Aorta (tissue), 5 donors: Measurements from ENCODE around the gene FRMD1. TPM values are rescaled to one million over a fixed set of nuclear protein-coding genes. Genes with fewer than 3 reads are reported as not detected.

Experiments
- ATAC-seq: fragments of 200-7000 bp; cut with Tn5 transposase; one replicate; pipeline ENCODE4 v1.9.1; 2022; ENCODE audit warnings: moderate library complexity; ENCODE audit not compliant: low FRiP score
- DNase-seq, 2 donors: peaks; one replicate each; pipeline ENCODE4 v3.0.0-alpha.2; 2020
- H3K27ac ChIP-seq, 2 donors: one replicate each; pipeline ENCODE4 v1.5.1; 2013; ENCODE audit warnings: low read length in 2 of 2, mild to moderate bottlenecking in 2 of 2, moderate library complexity in 2 of 2, control low read depth in 1 of 2, inconsistent platforms in 1 of 2, low read depth in 1 of 2
- H3K27me3 ChIP-seq, 2 donors: one replicate each; pipeline ENCODE4 v1.6.1; 2013; ENCODE audit warnings: control low read depth in 1 of 2, low read length in 1 of 2, mild to moderate bottlenecking in 1 of 2, moderate library complexity in 1 of 2; ENCODE audit not compliant: insufficient read depth in 2 of 2, control insufficient read depth in 1 of 2
- H3K36me3 ChIP-seq, 2 donors: one replicate each; pipeline ENCODE4 v1.6.1; 2013; ENCODE audit warnings: control low read depth in 1 of 2, low read length in 1 of 2, mild to moderate bottlenecking in 1 of 2; ENCODE audit not compliant: insufficient read depth in 2 of 2, control insufficient read depth in 1 of 2
- H3K4me1 ChIP-seq, 2 donors: one replicate each; pipeline ENCODE4 v1.6.1; 2013; ENCODE audit warnings: low read length in 2 of 2, control low read depth in 1 of 2, mild to moderate bottlenecking in 1 of 2, moderate library complexity in 1 of 2; ENCODE audit not compliant: insufficient read depth in 2 of 2, control insufficient read depth in 1 of 2
- H3K4me3 ChIP-seq, 2 donors: one replicate each; pipeline ENCODE4 v1.5.1; 2013; ENCODE audit warnings: low read length in 2 of 2, control low read depth in 1 of 2, mild to moderate bottlenecking in 1 of 2
- H3K9me3 ChIP-seq: one replicate; pipeline ENCODE4 v1.6.1; 2013; ENCODE audit warnings: mild to moderate bottlenecking, low read length; ENCODE audit not compliant: control insufficient read depth
- WGBS, 2 donors: extraction: QIAGEN DNeasy Blood & Tissue Kit; methylation state at CpG; one replicate each; pipeline ENCODE4 v1.1.7; 2013; 5-methylcytosine and 5-hydroxymethylcytosine counted together
- intact Hi-C, 2 donors: fragments of 100-400 bp; cut with DNase I; formaldehyde crosslinking; loops; one replicate each; pipeline versions ENCODE4 v1.14.2 to v1.15.0; 2022
- polyA plus RNA-seq, 2 donors: library from polyadenylated mRNA; stranded (reverse); fragments of 200-250 nt; gene quantifications; one replicate each; pipeline ENCODE4 v1.2.3, GENCODE V29; 2013
- total RNA-seq, 2 donors: library from RNA; stranded (reverse); fragmentation: NEBNext Ultra II Directional; extraction: Animal tissue kit (Norgen Biotek cat#: 25700); gene quantifications; one replicate each; pipeline ENCODE4 v1.2.1, GENCODE V29; 2021
- donor health status: healthy with polysubstance abuse.
- donor health status: Bipolar disorder and iron deficiency.
- donor health status: DM: no; HTN: no; CAD: no.
- donor health status: DM: no; HTN: no; CAD: no.
- donor health status: DM: yes; HTN: yes; CAD: no.

The FRMD1 gene
- total and polyA plus RNA-seq, 4 donors: 0.03 to 0.38 (median 0.13) TPM

GRCh38 chr6:168057836-168058235 is 21.2 kb downstream of the FRMD1 start:
- intact Hi-C loops: no loop called here
- Histone ChIP-seq H3K36me3 (no peaks in the 10 kb centered on the region), H3K4me1 (no peaks in the 10 kb centered on the region), H3K9me3 (no peaks in the 10 kb centered on the region), H3K4me3 (no peak overlapping the region), H3K27ac (no peak overlapping the region), H3K27me3 (no peaks in the 10 kb centered on the region)
- ATAC-seq (no peak), DNase-seq (no peak)
- WGBS, 2 donors: 93 to 94% methylated on average over 14 of the region's 14 CpGs

GRCh38 chr6:168056892-168057527 is 22.0 kb downstream of the FRMD1 start:
- no peaks in the 10 kb centered on the region for H3K36me3 ChIP-seq
- no peak overlapping the region for H3K27ac ChIP-seq
- ATAC-seq: no peak
- no peaks in the 10 kb centered on the region for H3K4me1 ChIP-seq
- DNase-seq: no peak
- no peaks in the 10 kb centered on the region for H3K9me3 ChIP-seq
- H3K27me3 ChIP-seq: no peaks in the 10 kb centered on the region
- 91 to 92% methylated on average over 24 of the region's 24 CpGs for WGBS, 2 donors
- H3K4me3 ChIP-seq: no peak overlapping the region
- intact Hi-C loops: no loop called here

DNA sequence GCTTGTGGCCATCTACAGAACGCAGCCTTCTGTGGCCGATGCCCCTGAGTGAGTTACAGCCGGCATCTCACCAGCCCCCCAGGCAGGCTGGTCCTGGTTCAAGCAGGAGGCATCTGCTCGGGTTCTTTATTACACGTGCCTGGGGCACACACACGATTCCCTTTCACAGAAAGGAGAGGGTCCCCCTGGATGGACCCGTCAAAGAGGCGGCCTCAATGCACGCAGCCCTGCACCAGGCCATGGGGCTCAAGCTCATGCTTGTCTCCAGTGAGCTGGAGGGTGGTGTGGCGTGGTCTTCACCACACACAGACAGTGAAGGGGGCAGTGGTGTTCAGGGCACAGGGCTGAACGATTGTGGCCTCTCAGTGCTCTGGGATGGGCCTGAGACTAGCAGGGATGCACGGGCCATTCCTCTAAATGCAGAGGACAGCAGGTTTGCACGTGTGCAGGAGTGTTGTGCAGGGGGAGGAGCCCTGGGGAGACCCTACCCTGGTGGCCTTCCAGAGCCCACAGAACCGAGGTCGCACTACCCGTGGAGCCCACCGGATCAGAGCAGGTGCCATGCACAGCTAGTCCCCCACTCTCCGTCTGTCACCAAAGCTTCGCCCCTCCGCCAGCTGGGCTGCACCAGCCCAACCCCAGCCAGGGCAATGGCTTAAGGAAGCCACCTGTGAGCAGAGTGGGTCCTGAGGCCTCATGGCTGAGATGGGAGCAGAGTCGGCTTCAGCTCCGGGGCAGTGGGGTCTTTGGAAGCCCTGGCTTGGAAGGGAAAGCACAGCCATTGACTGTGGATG is 23.1 kb downstream of the FRMD1 start:
- Histone ChIP-seq H3K9me3 (no peaks in the 10 kb centered on the region), H3K27ac (no peak overlapping the region), H3K27me3 (no peaks in the 10 kb centered on the region), H3K36me3 (no peaks in the 10 kb centered on the region), H3K4me1 (no peaks in the 10 kb centered on the region), H3K4me3 (no peak overlapping the region)
- ATAC-seq: no peak
- 94 to 96% methylated on average over 22 of the region's 22 CpGs for WGBS, 2 donors
- DNase-seq: peak in 1 of 2 donors; percentile 40
- intact Hi-C loops: no loop called here

GRCh38 chr6:168054765-168055560 is 24.0 kb downstream of the FRMD1 start:
- Histone ChIP-seq H3K9me3 (no peaks in the 10 kb centered on the region), H3K27me3 (no peaks in the 10 kb centered on the region), H3K27ac (no peak overlapping the region), H3K4me3 (no peak overlapping the region), H3K36me3 (no peaks in the 10 kb centered on the region), H3K4me1 (no peaks in the 10 kb centered on the region)
- 36 to 41% methylated on average over 18 of the region's 18 CpGs for WGBS, 2 donors
- intact Hi-C loops: no loop called here
- DNase-seq (peak in 1 of 2 donors; percentile 63), ATAC-seq (peak; percentile 8)

- Histone ChIP-seq H3K36me3 (no peaks in the 10 kb centered on the region), H3K27me3 (no peaks in the 10 kb centered on the region), H3K4me3 (no peak overlapping the region), H3K27ac (no peak overlapping the region), H3K4me1 (no peaks in the 10 kb centered on the region), H3K9me3 (no peaks in the 10 kb centered on the region)
- peak in 1 of 2 donors; percentile 37 for DNase-seq
- 96 to 97% methylated on average over 14 of the region's 14 CpGs for WGBS, 2 donors
- ATAC-seq: no peak
- intact Hi-C loops: no loop called here
Measured at GRCh38 chr6:168053957-168054471, 25.0 kb downstream of the FRMD1 start.

GRCh38 chr6:168053086-168053956 is 25.7 kb downstream of the FRMD1 start:
- intact Hi-C loops: no loop called here

GRCh38 chr6:168052291-168052891 is 26.6 kb downstream of the FRMD1 start:
- Histone ChIP-seq H3K9me3 (no peaks in the 10 kb centered on the region), H3K4me1 (no peaks in the 10 kb centered on the region), H3K27ac (no peak overlapping the region), H3K4me3 (no peak overlapping the region), H3K36me3 (no peaks in the 10 kb centered on the region), H3K27me3 (no peaks in the 10 kb centered on the region)
- ATAC-seq (no peak), DNase-seq (peak in 1 of 2 donors; percentile 40)
- intact Hi-C loops: no loop called here
- 97% methylated on average over 26 of the region's 26 CpGs for WGBS, 2 donors

More at GRCh38 chr6:168053086-168053956, 25.7 kb downstream of the FRMD1 start:
- Histone ChIP-seq H3K9me3 (no peaks in the 10 kb centered on the region), H3K36me3 (no peaks in the 10 kb centered on the region), H3K4me1 (no peaks in the 10 kb centered on the region), H3K4me3 (no peak overlapping the region), H3K27ac (no peak overlapping the region), H3K27me3 (no peaks in the 10 kb centered on the region)
- DNase-seq (peak in 1 of 2 donors; percentile 41), ATAC-seq (no peak)
- WGBS, 2 donors: 92 to 95% methylated on average over 38 of the region's 38 CpGs
